ENCODE results near the gene CYTH3.

Gene CYTH3

DNA sequence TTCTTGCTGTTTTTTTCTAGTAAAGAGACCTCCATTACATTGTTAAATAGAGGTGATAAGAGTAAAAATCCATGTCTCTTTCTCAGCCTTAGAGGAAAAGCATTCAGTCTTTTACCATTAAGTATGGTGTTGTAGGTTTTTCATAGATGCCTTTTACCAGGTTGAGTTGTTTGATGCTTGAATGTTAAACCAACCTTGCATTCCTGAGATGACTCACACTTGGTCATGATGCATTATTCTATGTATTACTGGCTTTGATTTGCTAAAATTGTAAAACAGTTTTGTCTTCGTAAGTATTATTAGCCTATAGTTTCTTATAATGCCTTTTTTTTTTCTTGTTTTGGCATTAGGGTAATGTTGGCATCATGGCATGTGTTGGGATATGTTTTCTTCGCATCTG lies 151.3 kb downstream of the CYTH3 start:
- no peak overlapping the region for H3K4me3 ChIP-seq (replicated peaks; ENCODE audit: insufficient read depth, low read length)
- no peak for TF ChIP-seq GABPA (IDR thresholded peaks at IDR 0.05; ENCODE audit: low read depth)
- TF ChIP-seq, protein P1, sequence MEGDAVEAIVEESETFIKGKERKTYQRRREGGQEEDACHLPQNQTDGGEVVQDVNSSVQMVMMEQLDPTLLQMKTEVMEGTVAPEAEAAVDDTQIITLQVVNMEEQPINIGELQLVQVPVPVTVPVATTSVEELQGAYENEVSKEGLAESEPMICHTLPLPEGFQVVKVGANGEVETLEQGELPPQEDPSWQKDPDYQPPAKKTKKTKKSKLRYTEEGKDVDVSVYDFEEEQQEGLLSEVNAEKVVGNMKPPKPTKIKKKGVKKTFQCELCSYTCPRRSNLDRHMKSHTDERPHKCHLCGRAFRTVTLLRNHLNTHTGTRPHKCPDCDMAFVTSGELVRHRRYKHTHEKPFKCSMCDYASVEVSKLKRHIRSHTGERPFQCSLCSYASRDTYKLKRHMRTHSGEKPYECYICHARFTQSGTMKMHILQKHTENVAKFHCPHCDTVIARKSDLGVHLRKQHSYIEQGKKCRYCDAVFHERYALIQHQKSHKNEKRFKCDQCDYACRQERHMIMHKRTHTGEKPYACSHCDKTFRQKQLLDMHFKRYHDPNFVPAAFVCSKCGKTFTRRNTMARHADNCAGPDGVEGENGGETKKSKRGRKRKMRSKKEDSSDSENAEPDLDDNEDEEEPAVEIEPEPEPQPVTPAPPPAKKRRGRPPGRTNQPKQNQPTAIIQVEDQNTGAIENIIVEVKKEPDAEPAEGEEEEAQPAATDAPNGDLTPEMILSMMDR (IDR thresholded peaks at IDR 0.05; ENCODE audit: insufficient read depth, low read length), result no peak
- no peak for TF ChIP-seq SPI1 (IDR thresholded peaks at IDR 0.05; ENCODE audit: borderline replicate concordance, low read depth)
- TF ChIP-seq, protein P2, sequence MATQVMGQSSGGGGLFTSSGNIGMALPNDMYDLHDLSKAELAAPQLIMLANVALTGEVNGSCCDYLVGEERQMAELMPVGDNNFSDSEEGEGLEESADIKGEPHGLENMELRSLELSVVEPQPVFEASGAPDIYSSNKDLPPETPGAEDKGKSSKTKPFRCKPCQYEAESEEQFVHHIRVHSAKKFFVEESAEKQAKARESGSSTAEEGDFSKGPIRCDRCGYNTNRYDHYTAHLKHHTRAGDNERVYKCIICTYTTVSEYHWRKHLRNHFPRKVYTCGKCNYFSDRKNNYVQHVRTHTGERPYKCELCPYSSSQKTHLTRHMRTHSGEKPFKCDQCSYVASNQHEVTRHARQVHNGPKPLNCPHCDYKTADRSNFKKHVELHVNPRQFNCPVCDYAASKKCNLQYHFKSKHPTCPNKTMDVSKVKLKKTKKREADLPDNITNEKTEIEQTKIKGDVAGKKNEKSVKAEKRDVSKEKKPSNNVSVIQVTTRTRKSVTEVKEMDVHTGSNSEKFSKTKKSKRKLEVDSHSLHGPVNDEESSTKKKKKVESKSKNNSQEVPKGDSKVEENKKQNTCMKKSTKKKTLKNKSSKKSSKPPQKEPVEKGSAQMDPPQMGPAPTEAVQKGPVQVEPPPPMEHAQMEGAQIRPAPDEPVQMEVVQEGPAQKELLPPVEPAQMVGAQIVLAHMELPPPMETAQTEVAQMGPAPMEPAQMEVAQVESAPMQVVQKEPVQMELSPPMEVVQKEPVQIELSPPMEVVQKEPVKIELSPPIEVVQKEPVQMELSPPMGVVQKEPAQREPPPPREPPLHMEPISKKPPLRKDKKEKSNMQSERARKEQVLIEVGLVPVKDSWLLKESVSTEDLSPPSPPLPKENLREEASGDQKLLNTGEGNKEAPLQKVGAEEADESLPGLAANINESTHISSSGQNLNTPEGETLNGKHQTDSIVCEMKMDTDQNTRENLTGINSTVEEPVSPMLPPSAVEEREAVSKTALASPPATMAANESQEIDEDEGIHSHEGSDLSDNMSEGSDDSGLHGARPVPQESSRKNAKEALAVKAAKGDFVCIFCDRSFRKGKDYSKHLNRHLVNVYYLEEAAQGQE (IDR thresholded peaks at IDR 0.05; ENCODE audit: insufficient replicate concordance, low read depth), result no peak
- TF ChIP-seq POLR2AphosphoS5 (IDR thresholded peaks at IDR 0.05; ENCODE audit: low read depth), result no peak
- H3K27ac ChIP-seq (replicated peaks), result no peak overlapping the region
- DNase-seq (ENCODE audit: low read depth in 1 of 2, low spot score in 1 of 2), result no peak
- H3K27me3 ChIP-seq (ENCODE audit: insufficient read depth, poor library complexity, severe bottlenecking), result no peaks in the 10 kb centered on the region

DNA sequence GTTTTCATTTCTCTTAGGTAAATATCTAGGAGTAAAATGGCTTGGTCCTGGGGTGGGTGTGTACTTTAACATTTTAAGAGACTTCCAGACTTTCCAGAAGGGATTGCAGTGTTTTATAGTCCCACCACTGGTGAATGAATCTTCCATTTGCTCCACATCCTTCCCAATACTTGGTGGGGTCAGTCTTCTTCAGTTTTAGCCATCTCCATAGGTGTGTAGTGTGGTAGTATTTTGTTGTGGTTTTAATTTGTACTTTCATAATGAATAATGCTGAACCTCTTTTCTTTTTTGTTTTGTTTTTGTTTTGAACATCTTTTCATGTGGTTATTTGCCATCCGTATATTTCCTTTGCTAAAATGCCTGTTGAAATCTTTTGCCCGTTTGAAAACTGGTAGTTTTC lies 154.9 kb downstream of the CYTH3 start:
- Histone ChIP-seq H3K4me3 (replicated peaks; ENCODE audit: insufficient read depth, low read length) (no peak overlapping the region), H3K27me3 (ENCODE audit: insufficient read depth, poor library complexity, severe bottlenecking) (no peaks in the 10 kb centered on the region), H3K27ac (replicated peaks) (no peak overlapping the region)
- no peak for DNase-seq (ENCODE audit: low read depth in 1 of 2, low spot score in 1 of 2)
- TF ChIP-seq, protein P1 (IDR thresholded peaks at IDR 0.05; ENCODE audit: insufficient read depth, low read length), result no peak
- TF ChIP-seq SPI1 (IDR thresholded peaks at IDR 0.05; ENCODE audit: borderline replicate concordance, low read depth) (no peak), POLR2AphosphoS5 (IDR thresholded peaks at IDR 0.05; ENCODE audit: low read depth) (no peak), GABPA (IDR thresholded peaks at IDR 0.05; ENCODE audit: low read depth) (no peak)
- TF ChIP-seq, protein P2 (IDR thresholded peaks at IDR 0.05; ENCODE audit: insufficient replicate concordance, low read depth), result no peak

DNA sequence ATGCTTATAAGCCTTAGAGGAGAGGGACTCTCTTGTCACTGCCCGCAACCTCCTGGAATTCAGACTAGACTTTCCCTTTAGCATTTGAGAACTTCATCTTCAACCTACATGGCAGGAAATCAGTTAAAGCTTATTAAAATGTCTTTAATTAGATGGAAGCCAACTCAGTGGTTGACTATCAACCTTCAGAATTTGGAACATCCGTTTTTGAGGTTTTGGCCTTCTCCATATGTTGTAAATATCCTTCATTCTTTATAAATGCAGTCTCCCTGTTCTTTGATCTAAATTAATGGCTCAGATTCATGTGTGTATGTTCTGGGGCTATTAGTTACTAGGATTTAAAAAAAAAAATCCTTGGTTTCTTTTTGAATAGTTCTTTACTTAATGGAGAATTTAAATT lies 156.2 kb downstream of the CYTH3 start:
- H3K27me3 ChIP-seq (ENCODE audit: insufficient read depth, poor library complexity, severe bottlenecking), result no peaks in the 10 kb centered on the region
- no peak for DNase-seq (ENCODE audit: low read depth in 1 of 2, low spot score in 1 of 2)
- H3K27ac ChIP-seq (replicated peaks), result no peak overlapping the region
- TF ChIP-seq, protein P1 (IDR thresholded peaks at IDR 0.05; ENCODE audit: insufficient read depth, low read length), result no peak
- no peak for TF ChIP-seq SPI1 (IDR thresholded peaks at IDR 0.05; ENCODE audit: borderline replicate concordance, low read depth)
- TF ChIP-seq, protein P2 (IDR thresholded peaks at IDR 0.05; ENCODE audit: insufficient replicate concordance, low read depth), result no peak
- no peak for TF ChIP-seq POLR2AphosphoS5 (IDR thresholded peaks at IDR 0.05; ENCODE audit: low read depth)
- TF ChIP-seq GABPA (IDR thresholded peaks at IDR 0.05; ENCODE audit: low read depth), result no peak
- no peak overlapping the region for H3K4me3 ChIP-seq (replicated peaks; ENCODE audit: insufficient read depth, low read length)

Measured in HL-60 (cell line).